Embryonic facial prominence (tissue), 1 donor: Measurements from ENCODE around the gene MRC1.
"Not testable (repeated sequence)": the region's sequence is repeated elsewhere in the genome, so short reads cannot be mapped to it uniquely, and the experiment has no call there.

Source experiments
- DNase-seq: peaks from one replicate; pipeline ENCODE4 v3.0.0-alpha.2; 2016; ENCODE audit errors: extremely low spot score

Gene MRC1

DNA sequence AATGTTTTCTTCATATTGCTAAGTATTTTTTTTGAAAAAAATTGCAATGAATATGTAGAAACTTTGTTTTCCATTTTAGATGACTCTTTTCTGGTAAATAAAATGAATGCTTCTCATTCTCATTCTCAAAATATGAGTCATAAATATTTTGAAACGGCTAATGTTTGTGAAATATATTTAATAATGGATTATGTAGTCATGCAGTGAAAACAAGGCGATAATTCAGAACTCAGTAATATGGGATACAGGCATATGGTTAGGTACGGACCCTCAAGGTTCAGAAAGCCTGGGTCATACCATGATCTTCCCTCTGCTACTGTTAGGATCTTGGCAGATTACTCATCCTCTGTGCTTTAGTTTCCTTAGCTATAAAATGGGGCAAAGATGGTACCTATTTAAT lies 96.3 kb downstream of the MRC1 start:
- DNase-seq = no peak

DNA sequence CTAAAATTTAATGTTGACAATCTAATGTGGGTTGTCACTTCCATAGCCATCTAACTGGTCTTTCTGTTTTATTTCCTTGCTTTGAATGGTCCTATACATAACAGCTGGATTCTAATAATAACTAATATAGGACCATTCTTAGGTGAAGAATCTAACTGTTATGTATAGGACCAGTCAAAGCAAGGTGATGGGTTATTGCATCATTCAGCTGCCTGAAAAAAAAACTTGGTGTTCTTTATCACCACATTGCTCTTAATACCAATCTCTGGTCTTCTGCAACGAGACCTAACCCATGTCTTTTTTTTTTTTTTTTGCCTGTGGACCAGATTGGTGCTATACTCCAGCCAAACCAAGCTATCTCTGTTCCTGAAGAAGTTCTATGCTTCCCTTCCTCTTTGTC lies 96.9 kb downstream of the MRC1 start:
- no peak for DNase-seq

DNA sequence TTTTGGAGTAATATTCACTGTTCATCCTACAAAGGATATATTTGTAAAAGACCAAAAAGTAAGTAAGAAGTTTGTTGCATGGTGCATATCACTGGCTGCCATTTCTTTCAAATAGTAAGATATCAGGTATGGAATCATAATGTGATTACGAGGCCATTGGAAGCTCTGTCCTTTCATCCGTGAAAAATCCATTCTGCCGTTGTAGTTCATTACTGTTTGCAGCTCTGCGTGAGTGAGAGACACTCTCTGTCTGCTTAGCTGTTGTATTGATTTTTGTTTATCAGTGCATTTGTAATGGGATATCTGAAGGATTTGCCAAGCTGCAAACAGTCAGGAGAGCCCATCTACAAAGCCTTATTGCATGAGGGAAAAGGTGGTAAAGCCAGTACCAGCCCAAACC lies 98.5 kb downstream of the MRC1 start:
- DNase-seq = no peak

DNA sequence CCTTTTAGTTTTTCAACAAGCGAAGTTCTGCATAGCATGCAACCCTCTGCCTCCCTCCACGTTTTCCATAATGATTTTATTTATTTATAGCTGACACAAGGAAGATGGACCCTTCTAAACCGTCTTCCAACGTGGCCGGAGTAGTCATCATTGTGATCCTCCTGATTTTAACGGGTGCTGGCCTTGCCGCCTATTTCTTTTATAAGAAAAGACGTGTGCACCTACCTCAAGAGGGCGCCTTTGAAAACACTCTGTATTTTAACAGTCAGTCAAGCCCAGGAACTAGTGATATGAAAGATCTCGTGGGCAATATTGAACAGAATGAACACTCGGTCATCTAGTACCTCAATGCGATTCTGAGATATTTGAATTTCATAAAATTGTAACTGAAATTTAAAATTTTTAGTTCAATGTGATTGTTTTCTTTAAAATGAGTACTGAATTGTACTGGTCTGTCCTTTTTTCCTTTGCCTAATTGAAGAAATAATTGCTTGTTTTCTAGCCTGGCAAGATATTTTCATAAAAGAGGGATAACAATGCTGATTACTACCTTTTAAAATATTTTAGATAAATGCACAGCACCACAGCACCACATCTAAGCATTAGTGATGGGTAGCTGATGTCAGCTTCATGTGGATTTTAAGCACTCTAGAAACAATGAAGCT lies 101.1 kb downstream of the MRC1 start:
- no peak for DNase-seq

DNA sequence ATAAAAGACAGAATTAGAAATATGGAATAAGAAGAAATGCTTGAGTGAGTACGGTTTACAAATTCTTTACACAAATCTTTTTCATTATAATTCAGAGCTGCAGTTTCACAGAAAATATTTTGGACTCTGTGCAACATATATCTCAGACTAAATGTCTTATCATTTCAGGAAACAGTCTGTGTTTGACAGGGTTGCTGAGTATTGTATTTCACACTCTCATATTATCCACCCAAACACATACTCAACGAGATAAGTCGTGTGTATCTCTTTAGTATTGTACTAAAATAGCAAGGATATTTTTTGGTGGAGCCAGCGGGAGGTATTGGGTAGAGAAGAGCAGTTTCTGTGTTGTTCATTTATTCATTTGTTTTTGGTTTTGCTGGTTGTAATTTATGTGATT lies 103.6 kb downstream of the MRC1 start:
- no peak for DNase-seq

DNA sequence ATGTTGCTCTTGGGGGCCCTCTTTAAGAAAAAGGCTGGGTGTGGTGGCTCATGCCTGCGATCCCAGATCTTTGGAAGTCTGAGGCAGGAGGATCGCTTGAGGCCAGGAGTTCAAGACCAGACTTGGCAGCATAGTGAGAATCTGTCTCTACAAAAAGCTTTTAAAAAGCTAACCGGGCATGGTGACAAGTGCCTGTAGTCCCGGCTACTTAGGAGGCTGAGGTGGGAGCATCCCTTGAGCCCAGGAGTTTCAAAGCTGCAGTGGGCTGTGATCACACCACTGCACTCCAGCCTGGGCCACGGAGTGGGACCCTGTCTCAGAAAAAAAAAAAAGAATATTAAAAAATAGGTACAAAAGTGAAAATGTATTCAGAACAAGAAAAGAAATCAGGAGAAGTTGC lies 104.5 kb downstream of the MRC1 start:
- DNase-seq = no peak

DNA sequence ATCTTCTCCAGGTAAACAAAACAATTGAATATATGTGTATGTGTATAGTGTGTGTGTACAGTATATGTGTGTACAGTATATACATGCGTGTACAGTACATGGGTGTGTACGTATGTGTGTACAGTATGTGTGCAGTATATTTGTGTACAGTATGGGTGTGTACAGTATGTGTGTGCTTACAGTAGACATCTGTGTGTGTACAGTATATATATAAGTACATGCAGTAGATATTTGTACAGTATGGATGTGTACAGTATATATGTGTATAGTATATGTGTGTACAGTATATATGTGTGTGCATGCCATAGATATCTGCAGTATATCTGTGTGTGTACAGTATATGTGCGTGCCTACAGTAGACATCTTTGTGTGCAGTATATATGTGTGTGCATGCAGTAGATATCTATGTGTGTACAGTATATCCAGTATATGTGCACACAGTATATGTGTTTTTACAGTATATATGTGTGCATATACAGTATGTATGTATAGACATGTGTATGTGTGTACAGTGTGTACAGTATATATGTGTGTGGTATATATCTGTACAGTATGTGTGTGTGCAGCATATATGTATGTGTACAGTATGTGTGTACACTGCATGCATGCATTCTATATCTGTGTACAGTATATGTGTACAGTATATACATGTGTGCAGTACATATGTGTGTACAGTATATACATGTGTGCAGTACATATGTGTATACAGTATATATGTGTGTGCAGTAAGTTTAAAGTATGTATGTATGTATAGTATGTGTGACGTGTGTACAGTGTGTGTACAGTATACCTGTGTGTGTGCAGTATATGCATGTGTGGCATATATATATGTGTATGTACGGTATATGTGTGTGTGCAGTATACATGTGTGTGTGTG lies 105.3 kb downstream of the MRC1 start:
- no peak for DNase-seq

DNA sequence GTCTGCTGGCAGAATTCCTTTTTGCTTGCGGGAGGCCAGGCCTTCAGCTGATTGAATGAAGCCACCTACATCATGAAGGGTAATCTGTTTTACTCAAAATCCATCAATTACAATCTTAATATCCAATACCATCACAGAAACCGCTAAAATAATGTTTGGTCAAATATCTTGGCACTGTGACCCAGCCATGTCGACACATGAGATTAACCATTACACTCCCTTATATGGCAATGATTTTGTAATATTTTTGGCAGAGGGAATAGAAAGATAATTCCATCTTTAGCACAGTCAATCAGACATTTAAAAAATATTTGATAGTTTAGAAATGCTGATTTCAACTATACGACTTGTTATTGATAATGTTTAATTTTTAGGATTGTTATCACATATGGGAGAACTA lies 106.0 kb downstream of the MRC1 start:
- DNase-seq = no peak

DNA sequence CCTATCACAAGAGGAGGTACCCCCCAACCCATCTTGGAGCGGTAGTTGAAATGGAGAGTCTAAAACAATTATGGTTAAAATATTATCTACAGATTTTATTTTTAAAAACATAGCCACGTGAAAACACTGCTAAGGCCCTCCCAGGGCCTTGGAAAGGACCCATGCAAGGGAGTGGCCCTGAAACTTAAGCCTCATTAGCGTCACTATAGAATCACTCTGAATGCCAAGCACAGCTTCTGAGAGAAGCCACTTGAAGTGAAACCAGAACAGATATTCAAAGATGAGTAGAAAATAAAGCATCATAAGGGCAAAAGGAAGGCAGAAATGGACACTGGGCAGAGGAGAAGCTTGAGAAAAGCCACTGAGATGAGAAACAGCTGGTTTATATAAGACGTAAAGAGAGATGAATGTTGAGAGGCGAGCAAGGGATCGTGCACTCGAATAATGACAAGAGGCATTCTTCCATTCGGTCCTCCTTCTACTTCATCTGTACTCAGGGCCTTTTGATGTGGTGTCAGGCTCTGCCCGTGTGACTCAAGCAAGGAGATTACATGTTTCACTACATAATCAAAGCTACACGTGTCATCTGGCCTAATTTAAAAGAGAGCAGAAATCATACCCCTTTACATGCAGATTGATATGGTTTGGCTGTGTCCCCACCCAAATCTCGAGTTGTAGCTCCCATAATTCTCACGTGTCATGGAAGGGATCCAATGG lies 109.2 kb downstream of the MRC1 start:
- no peak for DNase-seq

DNA sequence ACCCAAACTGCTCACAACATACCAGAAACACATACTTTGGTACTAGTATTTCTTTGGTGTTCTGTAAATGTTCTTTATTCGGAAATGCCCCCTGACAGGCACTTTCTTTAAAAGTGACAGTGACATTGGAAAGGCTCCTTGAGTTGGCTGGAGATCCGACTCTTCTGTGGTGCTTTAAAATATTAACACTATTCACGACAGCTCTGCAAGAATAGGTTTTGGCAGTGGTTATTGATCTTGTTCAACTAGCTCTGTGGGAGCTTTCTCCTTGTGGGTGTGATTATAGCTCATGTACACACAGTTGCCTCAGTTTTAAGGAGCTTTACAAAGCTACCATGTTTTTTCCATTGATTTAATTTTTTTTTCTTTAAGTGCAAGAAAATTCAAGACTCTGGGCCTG lies 112.2 kb downstream of the MRC1 start:
- no peak for DNase-seq

DNA sequence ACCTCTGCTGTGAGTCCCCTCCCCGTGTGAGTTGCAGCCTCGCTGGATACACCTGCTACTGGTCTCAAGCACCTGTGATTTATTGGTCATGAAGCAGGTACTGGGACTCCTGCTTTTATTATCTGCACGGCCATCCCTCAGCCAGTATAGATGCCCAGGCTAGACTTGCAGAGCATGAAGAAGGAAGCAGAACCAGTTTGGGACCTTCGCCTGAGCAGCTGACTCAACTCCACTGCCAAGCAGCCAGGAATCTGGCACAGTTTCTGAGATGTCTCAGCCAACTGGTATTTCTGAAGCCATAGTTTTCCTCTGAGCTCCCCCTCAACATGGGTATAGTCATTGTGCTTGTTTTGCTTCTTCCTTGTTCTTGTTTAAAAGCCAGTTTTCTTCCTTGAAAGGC lies 114.6 kb downstream of the MRC1 start:
- DNase-seq = no peak

DNA sequence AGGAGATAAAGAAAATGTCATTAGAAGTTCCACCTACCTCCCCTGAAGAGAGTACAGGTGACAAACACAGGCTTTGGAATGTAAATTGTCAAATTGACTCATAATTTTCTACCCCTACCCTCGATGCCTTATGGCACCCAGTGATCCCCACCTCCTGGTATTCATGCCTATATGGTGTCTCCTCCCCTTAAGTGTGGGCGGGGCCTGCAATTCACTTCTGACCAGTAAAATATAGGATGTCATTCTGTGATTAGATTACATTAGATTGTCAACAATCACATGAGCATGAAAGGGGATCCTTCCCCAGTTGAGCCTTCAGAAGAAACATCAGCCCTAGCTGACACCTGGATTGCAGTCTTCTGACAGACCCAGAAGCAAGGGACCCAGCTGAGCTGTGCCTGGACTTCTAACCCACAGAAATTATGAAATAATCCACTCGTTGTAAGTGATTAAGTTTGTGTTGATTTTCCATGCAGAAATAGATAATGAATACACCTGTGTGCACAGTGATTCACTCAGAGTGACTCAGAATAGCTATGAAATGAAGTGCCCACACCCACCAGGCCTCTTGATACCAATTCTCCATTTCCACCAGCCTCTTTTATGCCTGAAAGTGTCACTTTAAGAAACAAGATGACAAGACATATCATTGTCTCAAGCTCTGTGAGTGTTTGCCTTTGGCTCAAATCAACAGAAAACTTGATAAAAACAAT lies 134.0 kb downstream of the MRC1 start:
- DNase-seq = no peak

DNA sequence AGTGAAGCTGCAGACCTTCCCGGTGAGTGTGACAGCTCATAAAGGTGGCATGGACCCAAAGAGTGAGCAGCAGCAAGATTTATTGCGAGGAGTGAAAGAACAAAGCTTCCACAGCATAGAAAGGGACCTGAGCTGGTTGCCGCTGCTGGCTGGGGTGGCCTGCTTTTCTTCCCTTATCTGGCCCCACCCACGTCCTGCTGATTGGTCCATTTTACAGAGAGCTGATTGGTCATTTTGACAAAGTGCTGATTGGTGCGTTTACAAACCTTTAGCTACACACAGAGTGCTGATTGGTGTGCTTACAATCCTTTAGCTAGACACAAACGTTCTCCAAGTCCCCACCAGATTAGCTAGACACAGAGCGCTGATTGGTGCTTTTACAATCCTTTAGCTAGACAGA lies 141.1 kb downstream of the MRC1 start:
- DNase-seq = not testable (repeated sequence)

DNA sequence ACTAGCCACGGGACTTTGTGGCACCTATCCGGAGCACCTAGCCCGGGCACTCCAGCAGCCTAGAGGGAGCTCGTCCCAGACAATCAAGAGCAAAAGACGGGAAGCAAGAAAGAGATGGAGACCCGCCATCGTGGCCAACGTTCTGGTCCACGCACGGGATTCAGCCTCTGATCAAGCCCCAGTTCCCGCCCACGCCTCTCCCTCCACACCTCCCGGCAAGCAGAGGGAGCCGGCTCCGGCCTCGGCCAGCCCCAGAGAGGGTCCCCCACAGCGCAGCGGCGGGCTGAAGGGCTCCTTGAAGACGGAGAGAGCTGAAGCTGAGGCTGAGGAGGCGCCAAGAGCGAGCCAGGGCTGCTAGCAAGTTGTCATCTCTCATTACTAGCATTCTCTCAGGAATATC lies 141.6 kb downstream of the MRC1 start:
- DNase-seq = no peak

DNA sequence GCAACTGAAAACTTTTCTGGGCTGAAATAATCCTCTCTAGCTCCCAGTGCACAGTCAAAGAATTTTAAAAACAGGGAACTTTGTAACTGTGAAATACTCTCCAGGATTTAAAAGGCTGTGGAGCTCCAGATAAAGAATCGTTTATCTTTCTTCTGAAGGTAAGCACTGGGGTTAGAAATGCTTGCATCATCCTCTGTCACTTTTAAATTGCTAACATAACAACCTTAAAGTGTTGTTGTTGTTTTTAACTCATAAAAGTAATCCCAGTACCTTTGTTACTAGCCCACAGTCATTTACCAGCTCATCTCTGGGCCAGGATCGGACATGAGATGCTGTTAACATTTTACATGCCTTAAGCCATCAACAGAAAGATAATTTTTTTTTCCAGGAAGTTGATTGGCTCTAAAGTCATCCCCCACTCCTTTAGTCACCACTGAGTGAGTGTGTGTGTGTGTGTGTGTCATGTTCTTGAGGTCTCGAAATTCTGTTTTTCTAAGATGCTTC lies 142.8 kb downstream of the MRC1 start, which contains the start of gene SLC39A12:
SLC39A12 (plus strand) TSS at position 51 of the 504 bp plus-strand sequence. CDS start 1,359 bp downstream, outside the sequence.
- no peak for DNase-seq

DNA sequence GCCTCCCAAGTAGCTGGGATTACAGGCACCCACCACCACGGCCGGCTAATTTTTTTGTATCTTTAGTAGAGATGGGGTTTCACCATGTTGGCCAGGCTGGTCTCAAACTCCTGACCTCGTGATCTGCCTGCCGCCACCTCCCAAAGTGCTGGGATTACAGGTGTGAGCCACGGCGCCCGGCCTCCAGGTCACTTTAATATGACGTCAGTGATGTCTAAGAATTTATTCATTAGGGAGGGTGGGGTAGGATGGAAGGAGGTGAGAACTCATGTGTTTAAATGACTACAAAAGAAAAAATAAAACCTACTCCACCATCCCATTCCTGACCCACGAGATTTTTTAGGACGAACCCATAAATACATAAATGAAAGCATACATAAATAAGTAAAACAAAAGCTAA lies 145.2 kb downstream of the MRC1 start:
- DNase-seq = not testable (repeated sequence)

DNA sequence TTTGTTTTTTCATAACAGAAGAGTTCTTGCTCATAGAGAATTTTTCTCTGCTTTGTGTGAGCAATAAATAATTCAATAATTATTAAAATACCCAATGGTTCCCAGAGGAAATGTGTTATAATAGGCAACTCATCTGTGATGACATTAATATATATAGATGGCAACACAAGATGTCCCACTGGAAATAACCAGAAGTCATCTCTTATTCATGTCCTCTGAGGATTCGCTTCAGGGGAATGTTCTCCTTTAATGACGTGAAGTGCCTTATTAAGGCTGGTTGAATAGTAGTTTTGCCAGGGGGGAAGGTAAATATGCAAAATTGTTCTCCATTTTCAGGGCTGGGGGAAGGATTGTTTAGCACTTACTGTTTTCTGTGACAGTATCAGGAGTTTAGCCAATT lies 145.7 kb downstream of the MRC1 start:
- no peak for DNase-seq

DNA sequence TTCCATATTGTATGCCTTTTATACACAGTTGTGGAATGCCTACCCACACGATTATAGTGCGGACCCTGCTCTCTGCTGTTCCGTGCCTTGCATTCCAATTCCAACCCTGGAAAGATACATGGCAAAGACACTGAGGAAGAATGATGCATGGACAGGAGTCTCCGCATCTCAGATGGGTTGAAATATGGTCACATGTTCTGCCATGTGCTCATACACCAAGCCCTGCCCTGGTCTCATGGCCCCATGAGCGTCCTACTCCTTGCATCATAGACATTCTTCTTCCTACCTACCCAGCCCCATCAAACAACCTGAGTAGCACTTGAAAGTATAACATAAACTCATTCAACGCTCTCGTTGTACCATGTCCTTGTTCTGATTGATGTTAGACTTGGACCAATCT lies 148.9 kb downstream of the MRC1 start:
- no peak for DNase-seq

DNA sequence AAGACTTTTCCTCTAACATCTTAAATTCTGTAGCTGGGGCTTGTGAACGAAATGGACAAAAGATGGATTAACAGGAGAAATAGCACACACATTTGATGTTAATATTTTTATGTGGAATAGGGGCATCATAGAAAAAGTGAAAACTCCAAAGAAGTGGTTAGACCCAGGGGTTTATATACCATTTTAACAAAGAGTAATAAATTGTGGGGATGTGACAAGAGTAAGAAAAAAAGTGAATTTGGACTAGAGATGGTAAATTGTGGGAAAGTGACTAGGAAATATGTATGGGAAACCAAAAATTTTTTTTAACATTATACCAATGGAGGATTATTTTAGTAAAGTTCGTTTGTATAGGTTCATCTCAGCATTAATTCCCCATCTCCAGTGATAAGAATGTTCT lies 150.7 kb downstream of the MRC1 start:
- no peak for DNase-seq
